Caki2 (cell line): Measurements from ENCODE around the gene PPP1CA. TPM values are rescaled to one million over a fixed set of nuclear protein-coding genes. Genes with fewer than 3 reads are reported as not detected.
A peak's percentile ranks its signal among the peaks of the same experiment; 100 is the strongest.
"Not testable (repeated sequence)": the region's sequence is repeated elsewhere in the genome, so short reads cannot be mapped to it uniquely, and the experiment has no call there.

ENCODE experiments used
- DNase-seq: peaks from one replicate; pipeline ENCODE4 v3.0.0-alpha.2; 2015; ENCODE audit warnings: low read depth
- in situ Hi-C: cut with HindIII; loops from 2 replicates; pipeline ENCODE4 v1.10.0; 2016; ENCODE audit warnings: low sequenced_read_pairs, low pct_unique_long_range_greater_than_20kb, mixed read lengths
- total RNA-seq: library from RNA; depleted of rRNA; stranded (reverse); fragments of >200 nt; shearing (Covaris generic); gene quantifications from 2 replicates; pipeline ENCODE4 v1.2.3, GENCODE V29; 2014; ENCODE audit warnings: low replicate concordance

Gene PPP1CA
- total RNA-seq, 1 experiment from 2014 or later: 260 TPM

- DNase-seq: no peak
- in situ Hi-C loops: no loop called here
Measured at GRCh38 chr11:67435727-67436458, 34.2 kb upstream of the PPP1CA start.

DNA sequence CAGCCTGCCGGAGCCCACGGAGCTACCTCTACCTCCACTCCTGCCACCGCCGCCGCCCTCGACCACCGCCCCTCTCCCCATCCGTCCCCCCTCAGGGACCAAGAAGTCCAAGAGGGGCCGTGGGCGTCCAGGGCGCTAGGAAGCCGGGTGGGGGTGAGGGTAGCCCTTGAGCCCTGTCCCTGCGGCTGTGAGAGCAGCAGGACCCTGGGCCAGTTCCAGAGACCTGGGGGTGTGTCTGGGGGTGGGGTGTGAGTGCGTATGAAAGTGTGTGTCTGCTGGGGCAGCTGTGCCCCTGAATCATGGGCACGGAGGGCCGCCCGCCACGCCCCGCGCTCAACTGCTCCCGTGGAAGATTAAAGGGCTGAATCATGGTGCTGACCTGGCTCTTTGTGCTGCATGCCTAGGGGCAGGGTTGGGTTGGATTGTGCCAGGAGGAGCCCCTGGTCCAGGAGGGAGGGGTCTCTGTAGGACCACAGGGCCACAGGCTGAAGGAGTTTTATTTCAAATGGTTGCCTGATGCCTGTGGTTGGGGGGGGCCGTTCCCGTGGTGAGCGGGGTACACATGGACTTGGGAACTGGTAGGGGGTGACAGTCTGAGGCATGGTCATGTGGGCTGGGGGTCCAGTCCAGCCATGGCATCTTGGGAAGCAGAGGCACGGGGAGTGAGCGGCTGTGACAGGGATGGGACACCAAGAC, 33.5 kb upstream of the PPP1CA start:
- in situ Hi-C loops: no loop called here
- no peak for DNase-seq

GRCh38 chr11:67434395-67434881, 32.8 kb upstream of the PPP1CA start:
- DNase-seq: no peak
- in situ Hi-C loops: no loop called here

DNA sequence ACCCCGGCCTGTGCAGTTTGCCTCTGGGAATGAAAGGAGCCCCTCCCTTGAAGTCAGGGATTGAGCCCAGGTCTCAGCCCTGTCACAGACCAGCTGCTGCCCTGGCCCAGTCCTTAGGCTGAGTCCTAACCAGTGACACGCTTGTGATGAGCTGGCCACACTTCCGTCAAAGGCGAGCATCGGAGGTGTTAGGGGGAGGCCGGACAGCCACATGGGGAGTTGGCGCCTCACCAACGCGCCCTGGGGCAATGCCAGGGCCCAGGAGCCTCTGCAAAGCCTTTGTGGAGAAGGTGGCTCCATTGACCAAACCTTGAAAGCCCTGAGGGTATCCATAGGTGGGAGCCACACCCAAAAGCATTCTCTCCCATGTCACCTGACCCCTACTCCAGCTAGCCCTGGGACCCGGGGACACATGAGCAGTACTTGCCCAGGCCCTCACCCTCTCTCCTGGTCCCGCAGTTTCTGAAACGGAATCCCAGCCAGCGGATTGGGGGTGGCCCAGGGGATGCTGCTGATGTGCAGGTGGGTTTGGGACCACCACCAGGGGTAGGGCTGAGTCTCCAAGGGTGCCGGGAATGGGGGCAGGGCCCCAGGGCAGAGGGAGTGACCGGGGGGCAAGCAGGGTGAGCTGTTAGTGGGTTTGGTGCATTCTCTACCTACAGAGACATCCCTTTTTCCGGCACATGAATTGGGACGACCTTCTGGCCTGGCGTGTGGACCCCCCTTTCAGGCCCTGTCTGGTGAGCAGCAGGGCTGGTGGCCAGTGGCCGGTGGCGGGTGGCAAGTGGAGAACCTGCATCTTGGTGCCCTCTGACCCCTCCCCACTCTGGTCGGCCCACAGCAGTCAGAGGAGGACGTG, 32.1 kb upstream of the PPP1CA start:
- in situ Hi-C loops: no loop called here
- no peak for DNase-seq

DNA sequence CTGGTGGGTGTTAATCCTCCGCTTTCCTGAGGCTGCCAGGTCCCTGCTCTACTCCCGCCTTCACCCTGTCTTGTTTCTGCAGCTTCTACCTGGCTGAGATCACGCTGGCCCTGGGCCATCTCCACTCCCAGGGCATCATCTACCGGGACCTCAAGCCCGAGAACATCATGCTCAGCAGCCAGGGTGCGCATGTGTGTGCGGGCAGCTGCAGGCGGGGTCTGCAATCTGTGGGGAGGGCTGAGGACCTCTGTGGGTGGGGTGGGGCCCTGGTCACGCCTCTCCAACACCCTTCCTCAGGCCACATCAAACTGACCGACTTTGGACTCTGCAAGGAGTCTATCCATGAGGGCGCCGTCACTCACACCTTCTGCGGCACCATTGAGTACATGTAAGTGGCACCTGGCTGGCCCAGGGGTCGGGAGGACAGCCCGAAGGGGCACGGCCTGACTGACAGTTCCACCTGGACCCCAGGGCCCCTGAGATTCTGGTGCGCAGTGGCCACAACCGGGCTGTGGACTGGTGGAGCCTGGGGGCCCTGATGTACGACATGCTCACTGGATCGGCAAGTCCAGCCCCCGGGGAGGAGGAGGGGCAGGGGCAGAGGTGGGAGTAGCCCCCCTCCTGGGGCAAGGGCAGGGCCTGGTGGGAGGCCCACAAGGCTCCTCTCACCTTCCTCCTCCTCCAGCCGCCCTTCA, 31.1 kb upstream of the PPP1CA start:
- in situ Hi-C loops: no loop called here
- DNase-seq: no peak

DNA sequence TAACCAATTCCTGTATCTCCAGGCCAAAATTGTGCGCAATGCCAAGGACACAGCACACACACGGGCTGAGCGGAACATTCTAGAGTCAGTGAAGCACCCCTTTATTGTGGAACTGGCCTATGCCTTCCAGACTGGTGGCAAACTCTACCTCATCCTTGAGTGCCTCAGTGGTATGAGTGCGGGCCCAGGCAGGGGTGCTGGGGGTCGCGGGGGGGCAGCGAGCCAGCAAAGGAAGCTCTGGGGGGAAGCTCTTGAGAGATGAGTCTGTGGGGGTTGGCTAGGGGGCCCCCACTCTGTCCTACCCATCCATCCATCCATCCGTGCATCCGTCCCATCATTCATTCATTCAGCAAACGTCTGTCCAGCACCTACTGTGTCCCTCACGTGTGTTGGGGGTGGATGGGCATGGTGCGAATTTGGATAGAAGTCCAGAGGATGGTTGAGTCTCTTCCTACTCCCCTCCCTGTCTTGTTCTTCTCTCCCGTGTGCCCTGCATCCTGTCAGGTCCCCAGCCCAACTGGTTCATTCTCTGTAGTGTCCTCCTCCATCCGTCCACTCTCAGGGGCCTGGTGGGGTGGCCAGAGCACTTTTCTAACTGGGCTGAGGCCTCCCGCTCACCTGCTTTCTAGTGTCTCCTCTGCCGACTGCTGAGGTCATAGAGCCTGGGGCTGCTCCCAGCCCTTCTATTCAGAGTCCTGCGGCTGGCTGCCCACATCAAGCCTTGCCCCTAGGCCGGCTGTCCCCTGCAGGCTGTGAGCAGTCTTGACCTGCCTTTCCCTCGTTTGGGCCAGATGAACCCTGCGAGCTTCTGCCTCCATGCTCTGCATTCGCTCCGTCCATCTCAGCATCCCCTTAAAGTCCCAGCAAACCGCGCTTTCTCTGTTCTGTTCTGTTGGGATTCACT, 29.9 kb upstream of the PPP1CA start:
- DNase-seq: no peak
- in situ Hi-C loops: no loop called here

DNA sequence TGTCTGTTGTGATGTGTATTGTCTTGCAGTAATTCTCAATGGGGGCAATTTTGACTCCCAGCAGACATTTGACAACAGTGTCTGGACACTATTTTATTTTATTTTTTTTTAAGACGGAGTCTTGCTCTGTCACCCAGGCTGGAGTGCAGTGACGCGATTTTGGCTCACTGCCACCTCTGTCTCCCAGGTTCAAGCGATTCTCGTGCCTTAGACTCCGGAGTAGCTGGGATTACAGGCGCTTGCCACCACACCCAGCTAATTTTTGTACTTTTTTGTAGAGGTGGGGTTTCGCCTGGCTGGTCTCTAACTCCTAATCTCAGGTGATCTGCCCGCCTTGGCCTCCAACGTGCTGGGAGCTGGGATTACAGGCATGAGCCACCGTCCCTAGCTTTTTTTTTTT, 28.1 kb upstream of the PPP1CA start:
- in situ Hi-C loops: no loop called here
- no peak for DNase-seq

DNA sequence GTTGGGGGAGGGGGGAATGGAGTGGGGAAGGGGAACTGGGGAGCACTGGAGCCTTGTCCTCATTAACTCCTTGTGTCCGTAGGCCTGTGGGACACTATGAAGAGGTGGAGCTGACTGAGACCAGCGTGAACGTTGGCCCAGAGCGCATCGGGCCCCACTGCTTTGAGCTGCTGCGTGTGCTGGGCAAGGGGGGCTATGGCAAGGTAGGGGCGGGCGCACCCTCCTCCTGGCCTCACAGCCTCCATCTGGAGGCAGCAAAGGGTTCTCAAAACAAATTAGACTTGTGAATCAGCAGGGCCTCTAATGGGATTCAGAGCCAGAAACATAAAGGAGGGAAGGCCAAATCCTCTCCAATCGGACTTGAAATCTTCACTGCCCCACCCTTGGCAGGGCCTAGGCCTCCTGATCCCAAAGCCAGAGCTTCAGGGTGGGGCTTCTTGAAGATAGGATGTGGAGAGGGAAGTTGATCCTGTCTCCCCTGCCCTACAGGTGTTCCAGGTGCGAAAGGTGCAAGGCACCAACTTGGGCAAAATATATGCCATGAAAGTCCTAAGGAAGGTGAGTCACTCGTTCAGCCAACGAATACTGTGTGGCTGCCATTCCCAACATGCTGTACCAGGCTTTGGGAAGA, 27.5 kb upstream of the PPP1CA start:
- in situ Hi-C loops: no loop called here
- no peak for DNase-seq

DNA sequence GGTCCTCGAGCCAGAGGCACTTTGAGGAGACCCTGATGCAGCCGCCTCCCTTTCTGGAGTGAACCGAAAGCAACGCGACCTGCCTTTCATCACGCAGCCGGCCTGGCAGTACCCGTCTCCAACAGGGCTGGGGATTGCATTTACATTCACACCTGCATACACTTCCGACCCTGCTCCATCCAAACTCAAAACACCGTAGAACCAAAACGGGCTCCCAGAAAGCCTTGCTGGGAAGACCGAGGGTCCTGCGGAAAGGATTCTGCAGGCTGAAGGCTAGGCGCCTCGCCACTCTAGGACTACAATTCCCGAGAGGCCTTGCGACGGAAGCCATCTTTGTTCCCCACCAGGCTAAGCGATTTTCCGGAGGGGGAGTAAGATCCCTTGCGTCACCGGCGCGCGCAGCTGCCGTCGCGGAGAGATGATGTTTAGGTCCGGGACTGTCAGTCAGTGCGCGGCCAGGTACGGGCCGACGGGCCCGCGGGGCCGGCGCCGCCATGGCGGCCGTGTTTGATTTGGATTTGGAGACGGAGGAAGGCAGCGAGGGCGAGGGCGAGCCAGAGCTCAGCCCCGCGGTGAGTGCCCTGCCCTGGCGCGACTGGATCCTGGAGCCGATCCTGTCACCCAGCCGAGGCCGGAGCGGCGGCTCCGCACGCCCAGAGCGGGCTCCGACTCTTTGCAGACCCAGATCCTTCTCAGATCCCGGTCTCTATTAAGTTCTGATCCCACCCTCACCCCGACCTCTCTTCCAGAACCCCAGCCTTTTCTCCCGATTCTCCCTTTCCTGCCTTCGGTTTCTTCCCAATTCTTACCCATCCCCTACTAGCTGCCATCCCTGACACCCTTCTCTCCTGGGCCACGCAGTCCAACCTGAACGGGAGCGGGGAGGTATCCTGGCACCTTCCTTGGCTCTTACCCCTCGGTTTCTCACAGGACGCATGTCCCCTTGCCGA, 26.7 kb upstream of the PPP1CA start, which contains the start of gene RPS6KB2:
TSS of gene RPS6KB2 (plus strand) at position 443 of the 950 bp plus-strand sequence. CDS start at position 495, 52 bp downstream.
- DNase-seq: peak; percentile 92
- in situ Hi-C loops: no loop called here

GRCh38 chr11:67427364-67427859, 25.8 kb upstream of the PPP1CA start:
- in situ Hi-C loops: not testable (repeated sequence)

DNA sequence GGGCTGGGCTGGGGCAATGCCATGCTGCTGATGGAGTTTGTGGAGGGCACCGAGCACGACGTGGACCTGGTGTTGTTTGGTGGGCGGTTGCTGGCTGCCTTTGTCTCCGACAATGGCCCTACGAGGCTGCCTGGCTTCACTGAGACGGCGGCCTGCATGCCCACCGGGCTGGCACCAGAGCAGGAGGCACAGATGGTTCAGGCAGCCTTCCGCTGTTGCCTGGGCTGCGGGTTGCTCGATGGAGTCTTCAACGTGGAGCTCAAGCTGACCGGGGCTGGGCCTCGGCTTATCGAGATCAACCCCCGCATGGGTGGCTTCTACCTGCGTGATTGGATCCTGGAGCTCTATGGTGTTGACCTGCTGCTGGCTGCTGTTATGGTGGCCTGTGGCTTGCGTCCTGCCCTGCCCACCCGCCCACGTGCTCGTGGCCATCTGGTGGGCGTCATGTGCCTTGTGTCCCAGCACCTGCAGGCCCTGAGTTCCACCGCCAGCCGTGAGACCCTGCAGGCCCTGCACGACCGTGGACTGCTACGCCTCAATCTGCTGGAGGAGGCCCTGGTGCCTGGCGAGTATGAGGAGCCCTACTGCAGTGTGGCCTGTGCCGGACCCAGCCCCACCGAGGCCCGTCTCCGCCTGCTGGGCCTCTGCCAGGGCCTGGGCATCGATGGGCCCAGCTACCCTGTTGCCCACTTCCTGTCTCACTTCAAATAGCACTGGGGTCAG, 22.4 kb upstream of the PPP1CA start:
- in situ Hi-C loops: no loop called here
- no peak for DNase-seq

More at GRCh38 chr11:67427364-67427859, 25.8 kb upstream of the PPP1CA start:
- DNase-seq: not testable (repeated sequence)

GRCh38 chr11:67423466-67423865, 21.8 kb upstream of the PPP1CA start:
- in situ Hi-C loops: no loop called here
- no peak for DNase-seq

DNA sequence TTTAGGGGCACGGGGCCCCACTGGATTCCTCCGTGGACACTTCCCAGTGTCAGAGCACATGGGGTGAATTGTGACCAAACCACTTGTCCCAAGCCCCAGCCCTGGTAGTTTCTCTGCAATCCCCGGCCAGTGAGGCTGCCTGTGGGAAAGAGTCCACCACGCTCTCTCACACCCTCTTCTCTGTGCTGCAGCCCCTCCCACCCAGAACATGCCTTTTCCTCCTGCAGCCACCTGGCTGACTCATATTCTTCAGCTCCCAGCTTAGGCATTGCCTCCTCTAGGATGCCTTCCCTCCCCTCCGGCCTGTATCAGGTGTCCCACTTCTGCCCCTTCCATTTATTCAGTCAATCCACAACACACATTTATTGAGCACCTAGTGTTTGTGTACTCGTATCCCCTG, 21.2 kb upstream of the PPP1CA start:
- DNase-seq: peak; percentile 22
- in situ Hi-C loops: no loop called here

- in situ Hi-C loops: no loop called here
- no peak for DNase-seq
Measured at GRCh38 chr11:67421430-67422031, 19.9 kb upstream of the PPP1CA start.
